ENCODE data around the gene CUL5. TPM values are rescaled to one million over a fixed set of nuclear protein-coding genes. Genes with fewer than 3 reads are reported as not detected.
"Not testable (repeated sequence)": the region's sequence is repeated elsewhere in the genome, so short reads cannot be mapped to it uniquely, and the experiment has no call there.

CUL5 gene
- total RNA-seq, 4 donors from 2014 or later: 40.6 to 83.5 (median 66.5) TPM

DNA sequence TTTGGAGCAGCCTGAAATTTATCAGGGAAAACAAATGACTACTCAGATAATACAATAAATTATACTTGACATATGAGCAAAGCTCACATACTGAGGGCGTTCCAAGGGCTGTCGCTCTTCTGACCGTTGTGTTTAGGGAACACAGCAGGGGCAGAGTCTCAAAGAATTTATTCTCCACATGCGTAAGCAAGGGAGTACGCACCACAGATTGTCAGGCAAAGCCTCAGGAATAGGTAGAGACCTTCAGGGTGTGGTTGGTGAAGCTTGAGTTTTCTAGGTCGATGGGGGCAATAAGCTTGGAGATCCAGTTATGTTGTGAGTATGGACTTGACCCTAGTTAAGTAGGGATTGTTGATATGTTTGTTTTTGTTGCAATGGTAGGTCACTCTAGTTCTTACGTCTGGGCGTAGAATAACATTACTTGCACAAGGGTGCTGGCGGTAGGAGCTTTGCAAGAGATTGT lies 113.5 kb downstream of the CUL5 start:
- TF ChIP-seq, protein P1, sequence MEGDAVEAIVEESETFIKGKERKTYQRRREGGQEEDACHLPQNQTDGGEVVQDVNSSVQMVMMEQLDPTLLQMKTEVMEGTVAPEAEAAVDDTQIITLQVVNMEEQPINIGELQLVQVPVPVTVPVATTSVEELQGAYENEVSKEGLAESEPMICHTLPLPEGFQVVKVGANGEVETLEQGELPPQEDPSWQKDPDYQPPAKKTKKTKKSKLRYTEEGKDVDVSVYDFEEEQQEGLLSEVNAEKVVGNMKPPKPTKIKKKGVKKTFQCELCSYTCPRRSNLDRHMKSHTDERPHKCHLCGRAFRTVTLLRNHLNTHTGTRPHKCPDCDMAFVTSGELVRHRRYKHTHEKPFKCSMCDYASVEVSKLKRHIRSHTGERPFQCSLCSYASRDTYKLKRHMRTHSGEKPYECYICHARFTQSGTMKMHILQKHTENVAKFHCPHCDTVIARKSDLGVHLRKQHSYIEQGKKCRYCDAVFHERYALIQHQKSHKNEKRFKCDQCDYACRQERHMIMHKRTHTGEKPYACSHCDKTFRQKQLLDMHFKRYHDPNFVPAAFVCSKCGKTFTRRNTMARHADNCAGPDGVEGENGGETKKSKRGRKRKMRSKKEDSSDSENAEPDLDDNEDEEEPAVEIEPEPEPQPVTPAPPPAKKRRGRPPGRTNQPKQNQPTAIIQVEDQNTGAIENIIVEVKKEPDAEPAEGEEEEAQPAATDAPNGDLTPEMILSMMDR (IDR thresholded peaks at IDR 0.05 in 4 of 5, conservative IDR thresholded peaks at IDR 0.05 in 1 of 5): no peak
- no peak for TF ChIP-seq POLR2A (IDR thresholded peaks at IDR 0.05)
- Histone ChIP-seq H3K27me3 (no peaks in the 10 kb centered on the region), H3K4me1 (peaks cover 33 to 38% of the 10 kb centered on the region in 2 donors), H3K36me3 (no peaks in the 10 kb centered on the region), H3K27ac (peak overlapping the region; percentile 89 to 99 (median 93)), H3K4me3 (peak overlapping the region; percentile 63 to 84 (median 76)), H3K9me3 (no peaks in the 10 kb centered on the region)
- in situ Hi-C loops (cut with MboI; ENCODE audit: low sequenced_read_pairs in 4 of 4) (loop anchor here in 2 of 4 donors (10.0 kb wide), 2 partner anchors 103 to 417 kb away; partner anchors contain the start of genes ATM (in 2 of the 2) and NPAT (in 2 of the 2)), intact Hi-C loops (cut with DNase I; ENCODE audit: low total_unique reads) (loop anchor here (5.0 to 10.0 kb wide), 2 partner anchors 373 to 415 kb away; partner anchors contain the start of gene POGLUT3)
- peak in 1 of 2 donors; percentile 54 for DNase-seq
- peak; percentile 61 for ATAC-seq

DNA sequence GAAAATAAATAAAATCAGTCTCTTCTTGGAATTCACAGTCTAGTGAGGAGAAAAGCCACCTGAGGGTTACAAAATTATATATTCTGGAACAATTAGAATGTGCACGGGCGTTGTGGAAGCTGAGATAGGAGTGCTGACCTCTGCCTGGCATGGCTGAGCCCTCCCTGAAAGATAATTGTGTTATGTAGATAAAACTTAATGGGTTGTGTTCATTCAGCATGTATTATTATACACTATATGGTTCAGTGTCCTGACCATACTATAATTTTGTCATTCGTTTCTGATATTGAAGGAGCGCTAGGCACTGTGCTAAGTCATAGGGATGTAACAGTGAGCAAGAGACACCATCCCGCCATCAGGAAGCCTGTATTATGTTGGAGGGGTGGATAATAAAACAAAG lies 116.4 kb downstream of the CUL5 start:
- Histone ChIP-seq H3K27ac (peak overlapping the region; percentile 89 to 99 (median 93)), H3K4me1 (peaks cover 46 to 54% of the 10 kb centered on the region in 2 donors), H3K9me3 (no peaks in the 10 kb centered on the region)

DNA sequence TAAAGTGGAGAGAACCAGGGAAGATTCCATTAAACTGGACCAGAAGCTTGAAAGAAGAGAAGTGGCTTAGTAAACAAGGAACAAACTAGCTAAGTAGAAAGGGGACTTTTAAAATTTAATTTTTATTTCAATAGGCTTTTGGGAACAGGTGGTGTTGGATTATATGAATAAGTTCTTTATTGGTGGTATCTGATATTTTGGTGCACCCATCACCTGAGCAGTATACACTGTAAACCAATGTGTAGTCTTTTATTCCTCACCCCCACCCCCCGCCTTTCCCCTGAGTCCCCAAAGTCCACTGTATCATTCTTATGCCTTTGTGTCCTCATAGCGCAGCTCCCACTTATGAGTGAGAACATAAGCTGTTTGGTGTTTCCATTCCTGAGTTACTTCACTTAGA lies 120.1 kb downstream of the CUL5 start:
- intact Hi-C loops (cut with DNase I; ENCODE audit: low total_unique reads): loop anchor here (10.0 kb wide), 1 partner anchor 366 kb away; the partner anchor contains the start of gene POGLUT3

More for the DNA sequence above, 116.4 kb downstream of the CUL5 start:
- Histone ChIP-seq H3K36me3 (no peaks in the 10 kb centered on the region), H3K4me3 (no peak overlapping the region), H3K27me3 (no peaks in the 10 kb centered on the region)
- ATAC-seq (no peak), DNase-seq (no peak)
- intact Hi-C loops (cut with DNase I; ENCODE audit: low total_unique reads) (loop anchor here (2.0 to 10.0 kb wide), 2 partner anchors 116 to 370 kb away; partner anchors contain the start of genes CUL5 and POGLUT3), in situ Hi-C loops (cut with MboI; ENCODE audit: low sequenced_read_pairs in 4 of 4) (loop anchor here in 2 of 4 donors (10.0 kb wide), 2 partner anchors 100 to 420 kb away; partner anchors contain the start of genes ATM (in 2 of the 2) and NPAT (in 2 of the 2))
- TF ChIP-seq POLR2A (IDR thresholded peaks at IDR 0.05): no peak

DNA sequence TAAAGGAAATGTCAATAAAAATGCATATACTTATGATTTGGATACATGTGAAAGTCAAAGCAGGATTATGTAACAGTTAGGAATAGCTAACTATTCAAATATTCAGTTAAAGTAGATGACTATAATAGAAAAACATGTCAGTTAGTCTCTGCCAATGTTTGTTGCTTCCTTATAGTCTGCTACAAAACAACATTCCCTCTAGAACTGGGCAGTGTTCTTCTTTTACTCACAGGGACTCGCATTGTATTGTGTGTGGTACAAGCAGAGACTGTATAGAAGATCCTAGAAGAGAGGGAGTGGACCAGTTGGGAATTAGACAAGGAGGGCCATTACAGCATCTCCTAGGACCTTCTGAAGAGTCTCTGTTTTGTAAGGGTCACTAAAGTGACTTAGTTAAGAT lies 123.3 kb downstream of the CUL5 start:
- Histone ChIP-seq H3K4me3 (no peak overlapping the region), H3K27me3 (no peaks in the 10 kb centered on the region), H3K9me3 (no peaks in the 10 kb centered on the region), H3K4me1 (peaks cover 33 to 44% of the 10 kb centered on the region in 2 donors), H3K36me3 (peaks cover 0 to 19% of the 10 kb centered on the region in 2 donors), H3K27ac (peak overlapping the region; percentile 38 to 89 (median 66))
- intact Hi-C loops (cut with DNase I; ENCODE audit: low total_unique reads) (no loop called here), in situ Hi-C loops (cut with MboI; ENCODE audit: low sequenced_read_pairs in 4 of 4) (no loop called here)
- TF ChIP-seq, protein P1 (IDR thresholded peaks at IDR 0.05 in 4 of 5, conservative IDR thresholded peaks at IDR 0.05 in 1 of 5): no peak
- TF ChIP-seq POLR2A (IDR thresholded peaks at IDR 0.05): no peak
- DNase-seq (no peak), ATAC-seq (no peak)

More for the DNA sequence above, 120.1 kb downstream of the CUL5 start:
- Histone ChIP-seq H3K4me3 (no peak overlapping the region), H3K27me3 (no peaks in the 10 kb centered on the region), H3K9me3 (no peaks in the 10 kb centered on the region), H3K36me3 (peaks cover 0 to 6% of the 10 kb centered on the region in 2 donors), H3K27ac (peak overlapping the region; percentile 89 to 99 (median 93)), H3K4me1 (peaks cover 37 to 55% of the 10 kb centered on the region in 2 donors)
- in situ Hi-C loops (cut with MboI; ENCODE audit: low sequenced_read_pairs in 4 of 4): loop anchor here in 2 of 4 donors (10.0 kb wide), 2 partner anchors 96 to 424 kb away; partner anchors contain the start of genes ATM (in 2 of the 2) and NPAT (in 2 of the 2)
- TF ChIP-seq, protein P1 (IDR thresholded peaks at IDR 0.05 in 4 of 5, conservative IDR thresholded peaks at IDR 0.05 in 1 of 5): no peak
- no peak for TF ChIP-seq POLR2A (IDR thresholded peaks at IDR 0.05)
- no peak for ATAC-seq
- DNase-seq: no peak

DNA sequence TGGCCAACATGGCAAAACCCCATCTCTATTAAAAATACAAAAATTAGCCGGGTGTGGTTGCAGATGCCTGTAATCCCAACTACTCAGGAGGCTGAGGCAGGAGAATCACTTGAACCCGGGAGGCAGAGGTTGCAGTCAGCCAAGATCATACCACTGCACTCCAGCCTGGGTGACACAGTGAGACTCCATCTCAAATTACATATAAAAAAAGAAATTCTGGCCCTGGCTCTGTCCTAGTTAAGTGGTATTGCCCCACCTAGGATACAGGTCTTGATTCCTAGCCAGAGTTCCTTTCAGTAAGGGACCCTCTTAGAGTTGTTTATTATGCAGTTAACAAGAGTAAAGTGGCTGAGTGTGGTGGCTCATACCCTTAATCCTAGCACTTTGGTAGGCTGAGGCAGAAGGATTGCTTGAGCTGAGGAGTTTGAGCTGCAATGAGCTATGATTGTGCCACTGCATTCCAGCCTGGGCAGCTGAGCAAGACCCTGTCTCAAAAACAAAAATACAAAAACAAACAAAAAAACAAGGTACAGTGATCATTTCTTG lies 124.4 kb downstream of the CUL5 start:
- H3K4me3 ChIP-seq; DNase-seq; in situ Hi-C loops (cut with MboI; ENCODE audit: low sequenced_read_pairs in 4 of 4); H3K9me3 ChIP-seq; H3K27me3 ChIP-seq; intact Hi-C loops (cut with DNase I; ENCODE audit: low total_unique reads): not testable (repeated sequence)
- Histone ChIP-seq H3K36me3 (peaks cover 0 to 26% of the 10 kb centered on the region in 2 donors), H3K4me1 (peaks cover 24 to 34% of the 10 kb centered on the region in 2 donors), H3K27ac (peak overlapping the region; percentile 51 to 89 (median 66))
- ATAC-seq: peak; percentile 34 to 48

Data from gastrocnemius medialis (tissue), 4 donors.